Activated CD4-positive, alpha-beta T cell treated with anti-CD3 and anti-CD28 coated beads, Interleukin-2, amount 10 ng/mL, durations not matched to agents 7 days and 5 days (primary cell): ENCODE data around the gene UBE2U. TPM values are rescaled to one million over a fixed set of nuclear protein-coding genes. Genes with fewer than 3 reads are reported as not detected.

Experiments
- CTCF ChIA-PET: fragments of 350-600 bp; sonication (Branson Sonifier 250); formaldehyde crosslinking; loops from one replicate; lab custom pipeline; 2021; ENCODE audit warnings: antibody characterized with exemption; lab: Charles Lee
- POLR2A ChIA-PET: fragments of 350-600 bp; sonication (Branson Sonifier 250); formaldehyde crosslinking; loops from one replicate; lab custom pipeline; 2021; ENCODE audit warnings: antibody characterized with exemption; lab: Charles Lee
- DNase-seq: peaks from one replicate; pipeline ENCODE4 v3.0.0-alpha.2; 2020
- H3K27ac Mint-ChIP-seq: one replicate; pipeline ENCODE4 v1.8.0; 2021; ENCODE audit warnings: mild to moderate bottlenecking, moderate library complexity, mixed read lengths
- H3K27me3 Mint-ChIP-seq: one replicate; pipeline ENCODE4 v1.8.0; 2021; ENCODE audit warnings: mixed read lengths
- H3K36me3 Mint-ChIP-seq: one replicate; pipeline ENCODE4 v1.8.0; 2021; ENCODE audit warnings: low read depth, mixed read lengths
- H3K4me1 Mint-ChIP-seq: one replicate; pipeline ENCODE4 v1.8.0; 2021; ENCODE audit warnings: mixed read lengths
- H3K4me3 Mint-ChIP-seq: one replicate; pipeline ENCODE4 v1.8.0; 2021; ENCODE audit warnings: mild to moderate bottlenecking, moderate library complexity, mixed read lengths
- H3K9me3 Mint-ChIP-seq: one replicate; pipeline ENCODE4 v1.8.0; 2021; ENCODE audit warnings: mixed read lengths
- total RNA-seq, 2 experiments: library from RNA; stranded (reverse); gene quantifications; one replicate each; pipeline ENCODE4 v1.2.3, GENCODE V29; 2021

The UBE2U gene
- total RNA-seq, 2 experiments from 2014 or later: not detected

DNA sequence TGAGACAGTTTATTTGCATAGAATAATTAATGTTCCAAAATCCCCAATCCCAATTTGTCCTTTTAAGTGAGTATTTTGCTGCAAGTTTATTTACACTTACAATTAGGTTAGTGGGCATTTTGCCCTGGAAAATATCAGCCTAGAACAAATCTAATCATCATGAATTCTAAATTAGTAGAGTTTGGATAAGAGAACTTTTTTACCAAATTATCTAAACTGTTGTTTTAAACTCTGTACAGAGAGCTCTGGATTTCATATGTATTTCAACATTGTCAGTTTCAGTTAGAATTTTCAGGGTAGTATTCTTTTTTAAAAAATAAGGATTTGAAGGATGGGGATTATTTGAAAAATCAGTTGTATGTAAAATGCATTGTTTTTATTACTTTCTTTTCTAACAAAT lies 27.8 kb upstream of the UBE2U start:
- H3K27ac Mint-ChIP-seq: no peak overlapping the region
- no peak for DNase-seq
- no peaks in the 10 kb centered on the region for H3K36me3 Mint-ChIP-seq
- POLR2A ChIA-PET: no interaction called here
- H3K4me3 Mint-ChIP-seq: no peak overlapping the region
- CTCF ChIA-PET: no interaction called here
- no peaks in the 10 kb centered on the region for H3K9me3 Mint-ChIP-seq
- peaks cover 11% of the 10 kb centered on the region for H3K4me1 Mint-ChIP-seq
- peaks cover 2% of the 10 kb centered on the region for H3K27me3 Mint-ChIP-seq

- CTCF ChIA-PET: no interaction called here
- POLR2A ChIA-PET: no interaction called here
- H3K4me1 Mint-ChIP-seq: peaks cover 5% of the 10 kb centered on the region
- no peaks in the 10 kb centered on the region for H3K9me3 Mint-ChIP-seq
- no peaks in the 10 kb centered on the region for H3K36me3 Mint-ChIP-seq
- H3K4me3 Mint-ChIP-seq: no peak overlapping the region
- H3K27ac Mint-ChIP-seq: no peak overlapping the region
- peaks cover 2% of the 10 kb centered on the region for H3K27me3 Mint-ChIP-seq
- no peak for DNase-seq
These were observed 26.8 kb upstream of the UBE2U start for GRCh38 chr1:64176659-64177058.

DNA sequence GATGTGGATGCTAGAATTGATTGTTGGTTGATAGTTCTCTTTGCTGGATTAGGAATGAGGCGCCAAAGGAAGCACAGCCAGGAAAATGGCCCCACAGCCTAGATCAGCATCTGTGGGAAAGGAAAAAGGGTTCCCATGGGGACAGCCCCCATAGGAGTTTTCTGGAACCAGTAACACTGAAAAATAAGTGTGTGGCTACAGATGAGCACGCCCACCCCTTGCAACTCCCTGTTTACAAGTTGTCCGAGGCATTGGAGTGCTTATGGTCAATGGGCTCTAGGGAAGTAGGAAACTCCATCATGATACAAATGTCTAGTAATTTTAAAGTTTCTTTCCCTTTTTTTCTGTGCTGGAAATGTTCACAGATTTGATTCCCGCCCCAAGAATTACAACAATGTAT lies 23.8 kb upstream of the UBE2U start:
- ChIA-PET CTCF (no interaction called here), POLR2A (no interaction called here)
- Mint-ChIP-seq H3K9me3 (no peaks in the 10 kb centered on the region), H3K27ac (no peak overlapping the region), H3K27me3 (peaks cover 3% of the 10 kb centered on the region), H3K36me3 (no peaks in the 10 kb centered on the region), H3K4me1 (peaks cover 3% of the 10 kb centered on the region), H3K4me3 (no peak overlapping the region)
- no peak for DNase-seq

GRCh38 chr1:64182207-64182606 lies 21.2 kb upstream of the UBE2U start:
- no peak overlapping the region for H3K4me3 Mint-ChIP-seq
- CTCF ChIA-PET: no interaction called here
- no peaks in the 10 kb centered on the region for H3K36me3 Mint-ChIP-seq
- no peaks in the 10 kb centered on the region for H3K9me3 Mint-ChIP-seq
- H3K27ac Mint-ChIP-seq: no peak overlapping the region
- no peak for DNase-seq
- peaks cover 3% of the 10 kb centered on the region for H3K4me1 Mint-ChIP-seq
- POLR2A ChIA-PET: no interaction called here
- H3K27me3 Mint-ChIP-seq: peaks cover 3% of the 10 kb centered on the region

DNA sequence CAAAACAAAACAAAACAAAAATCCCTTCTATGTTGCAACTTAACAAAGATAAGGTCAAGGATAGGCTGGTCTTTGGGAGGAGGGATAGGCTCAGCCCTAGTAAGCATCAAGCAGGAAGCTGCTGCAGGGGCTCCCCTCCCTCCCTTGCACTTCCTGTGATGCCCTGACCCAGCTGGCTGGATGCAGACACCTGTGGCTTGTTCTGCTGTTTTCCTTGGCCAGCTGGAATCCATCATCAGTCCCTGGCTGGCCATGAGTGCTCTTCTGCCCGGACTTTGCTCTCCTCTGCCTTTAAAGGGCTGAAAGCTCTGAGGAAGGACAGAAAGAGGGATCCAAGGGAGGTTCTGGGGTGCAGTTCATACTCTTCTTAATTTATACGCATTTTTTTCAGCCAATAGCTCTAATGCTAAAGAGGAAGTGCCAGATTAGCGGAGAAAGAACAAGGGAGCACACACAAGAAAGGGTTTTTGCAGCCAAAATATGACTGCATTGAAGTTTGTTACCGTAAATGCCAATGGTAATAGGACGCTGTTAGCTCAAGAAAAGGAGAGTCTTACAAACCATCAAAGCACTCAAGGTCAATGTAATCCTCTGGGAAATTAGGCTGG lies 19.9 kb upstream of the UBE2U start:
- H3K9me3 Mint-ChIP-seq: no peaks in the 10 kb centered on the region
- H3K36me3 Mint-ChIP-seq: no peaks in the 10 kb centered on the region
- POLR2A ChIA-PET: no interaction called here
- H3K27me3 Mint-ChIP-seq: peaks cover 3% of the 10 kb centered on the region
- peaks cover 3% of the 10 kb centered on the region for H3K4me1 Mint-ChIP-seq
- no peak overlapping the region for H3K4me3 Mint-ChIP-seq
- no peak overlapping the region for H3K27ac Mint-ChIP-seq
- no peak for DNase-seq
- CTCF ChIA-PET: interaction anchor here (1.1 kb wide), 1 partner anchor 10 kb away, joined by 3 read pairs; no protein-coding TSS in a partner anchor

DNA sequence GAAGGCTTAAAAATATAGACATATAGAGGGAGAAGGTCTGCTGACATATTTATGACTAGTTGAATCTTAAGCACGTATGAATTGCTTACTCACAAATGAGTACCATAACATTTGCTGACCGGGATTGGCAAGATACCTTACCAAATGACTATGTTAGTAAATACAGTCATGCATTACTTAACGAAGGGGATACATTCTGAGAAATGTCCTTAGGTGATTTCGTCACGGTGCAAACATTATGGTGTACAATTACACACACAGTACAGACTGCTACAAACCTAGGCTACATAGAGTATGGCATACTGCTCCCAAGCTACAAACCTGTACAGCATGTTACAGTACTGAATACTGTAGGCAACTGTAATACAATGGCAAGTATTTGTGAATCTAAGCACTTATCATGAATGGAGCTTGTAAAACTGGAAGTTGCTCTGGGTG lies 19.4 kb upstream of the UBE2U start:
- POLR2A ChIA-PET: no interaction called here
- Mint-ChIP-seq H3K9me3 (no peaks in the 10 kb centered on the region), H3K27ac (no peak overlapping the region), H3K4me3 (no peak overlapping the region), H3K4me1 (peaks cover 3% of the 10 kb centered on the region), H3K36me3 (no peaks in the 10 kb centered on the region), H3K27me3 (peaks cover 3% of the 10 kb centered on the region)
- no peak for DNase-seq
- CTCF ChIA-PET: no interaction called here

GRCh38 chr1:64186138-64186897 lies 17.1 kb upstream of the UBE2U start:
- ChIA-PET CTCF (interaction anchor here (0.6 kb wide), 1 partner anchor 27 kb away, joined by 3 read pairs; no protein-coding TSS in a partner anchor), POLR2A (no interaction called here)
- DNase-seq: no peak
- Mint-ChIP-seq H3K27ac (no peak overlapping the region), H3K36me3 (no peaks in the 10 kb centered on the region), H3K9me3 (no peaks in the 10 kb centered on the region), H3K27me3 (peaks cover 3% of the 10 kb centered on the region), H3K4me1 (peaks cover 3% of the 10 kb centered on the region), H3K4me3 (no peak overlapping the region)

DNA sequence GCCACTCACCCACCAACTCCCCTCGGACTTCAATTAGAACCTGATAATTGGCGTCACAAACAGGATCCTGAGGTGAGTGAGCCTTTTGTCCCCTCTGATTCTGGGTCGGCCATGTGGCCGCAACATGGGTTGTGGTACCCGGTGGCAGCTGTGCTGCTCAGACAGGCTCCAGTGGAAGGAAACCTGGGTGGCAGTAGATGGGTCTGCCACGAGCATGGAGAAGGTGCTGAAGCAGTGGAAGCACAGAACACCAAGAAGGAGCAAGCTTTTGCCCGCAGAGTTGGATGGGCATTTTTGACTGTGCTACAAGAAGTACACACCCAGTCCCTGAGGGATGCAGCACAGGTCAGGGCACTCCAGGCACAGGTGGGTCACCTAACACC lies 16.5 kb upstream of the UBE2U start:
- H3K4me3 Mint-ChIP-seq: no peak overlapping the region
- peaks cover 3% of the 10 kb centered on the region for H3K27me3 Mint-ChIP-seq
- no peak for DNase-seq
- peaks cover 3% of the 10 kb centered on the region for H3K4me1 Mint-ChIP-seq
- H3K27ac Mint-ChIP-seq: no peak overlapping the region
- H3K9me3 Mint-ChIP-seq: no peaks in the 10 kb centered on the region
- CTCF ChIA-PET: interaction anchor here (0.6 kb wide), 1 partner anchor 26 kb away, joined by 3 read pairs; no protein-coding TSS in a partner anchor
- H3K36me3 Mint-ChIP-seq: no peaks in the 10 kb centered on the region
- POLR2A ChIA-PET: no interaction called here

DNA sequence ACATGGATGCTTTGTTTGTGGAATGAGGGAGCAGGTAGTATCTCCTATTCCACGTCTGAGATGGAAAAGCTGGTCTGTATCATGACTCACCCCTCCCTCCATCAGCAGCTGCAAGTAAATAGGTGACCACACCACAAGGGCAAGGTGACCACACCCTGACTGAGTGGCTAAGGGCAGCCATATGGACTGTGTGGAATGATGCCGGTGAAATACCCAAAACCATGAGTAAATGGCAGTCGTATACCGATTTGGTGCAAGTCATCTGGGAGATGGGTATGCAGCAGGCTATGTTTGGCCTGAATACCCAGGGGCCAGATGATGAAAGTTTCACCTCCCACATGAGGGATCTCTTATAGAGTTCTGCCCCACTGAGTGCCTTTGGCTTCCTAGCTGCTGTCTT lies 15.8 kb upstream of the UBE2U start:
- Mint-ChIP-seq H3K36me3 (no peaks in the 10 kb centered on the region), H3K4me3 (no peak overlapping the region), H3K4me1 (peaks cover 3% of the 10 kb centered on the region), H3K27me3 (no peaks in the 10 kb centered on the region), H3K9me3 (no peaks in the 10 kb centered on the region), H3K27ac (no peak overlapping the region)
- ChIA-PET POLR2A (no interaction called here), CTCF (no interaction called here)
- no peak for DNase-seq

- H3K9me3 Mint-ChIP-seq: no peaks in the 10 kb centered on the region
- ChIA-PET POLR2A (no interaction called here), CTCF (no interaction called here)
- H3K27ac Mint-ChIP-seq: no peak overlapping the region
- no peaks in the 10 kb centered on the region for H3K27me3 Mint-ChIP-seq
- H3K4me3 Mint-ChIP-seq: no peak overlapping the region
- DNase-seq: no peak
- no peaks in the 10 kb centered on the region for H3K36me3 Mint-ChIP-seq
- no peaks in the 10 kb centered on the region for H3K4me1 Mint-ChIP-seq
These were observed 11.1 kb upstream of the UBE2U start for GRCh38 chr1:64192290-64192689.

GRCh38 chr1:64194168-64195080 lies 9.0 kb upstream of the UBE2U start:
- Mint-ChIP-seq H3K4me1 (no peaks in the 10 kb centered on the region), H3K4me3 (no peak overlapping the region), H3K9me3 (no peaks in the 10 kb centered on the region), H3K27ac (no peak overlapping the region), H3K27me3 (peaks cover 1% of the 10 kb centered on the region), H3K36me3 (no peaks in the 10 kb centered on the region)
- DNase-seq: no peak
- CTCF ChIA-PET: no interaction called here
- POLR2A ChIA-PET: no interaction called here

DNA sequence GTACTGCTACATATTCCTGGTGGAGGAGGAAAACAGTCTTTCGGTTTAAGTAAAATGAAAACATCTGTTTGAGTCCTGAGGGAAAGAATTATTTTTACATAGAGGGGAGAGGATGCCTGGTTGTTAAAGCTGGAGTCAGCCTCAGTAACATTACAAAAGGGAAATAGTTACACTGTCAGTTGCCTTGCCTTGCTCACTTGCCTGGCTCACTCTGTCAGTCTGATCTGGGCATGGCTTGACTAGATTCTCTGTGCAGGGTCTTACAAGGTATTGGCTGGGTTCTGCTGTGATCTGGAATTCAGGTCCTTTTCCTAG lies 8.4 kb upstream of the UBE2U start:
- Mint-ChIP-seq H3K9me3 (no peaks in the 10 kb centered on the region), H3K4me1 (no peaks in the 10 kb centered on the region), H3K27me3 (peaks cover 1% of the 10 kb centered on the region), H3K4me3 (no peak overlapping the region), H3K27ac (no peak overlapping the region), H3K36me3 (no peaks in the 10 kb centered on the region)
- DNase-seq: no peak
- POLR2A ChIA-PET: no interaction called here
- CTCF ChIA-PET: no interaction called here
